ENCODE results near the gene OR11H12.
"Not testable (repeated sequence)": the region's sequence is repeated elsewhere in the genome, so short reads cannot be mapped to it uniquely, and the experiment has no call there.

OR11H12 gene

GRCh38 chr14:18600817-18601216 lies at the start of gene OR11H12:
OR11H12 (plus strand) TSS chr14:18601117; CDS start chr14:18601117, 0 bp downstream.
- DNase-seq = not testable (repeated sequence)

- DNase-seq = not testable (repeated sequence)
Measured at GRCh38 chr14:18582908-18583307, 18.0 kb upstream of the OR11H12 start.

GRCh38 chr14:18626610-18627213 lies 25.8 kb downstream of the OR11H12 start:
- DNase-seq = not testable (repeated sequence)

- not testable (repeated sequence) for DNase-seq
Measured at GRCh38 chr14:18636066-18636465, 35.1 kb downstream of the OR11H12 start.

- not testable (repeated sequence) for DNase-seq
Measured at GRCh38 chr14:18638032-18638431, 37.1 kb downstream of the OR11H12 start.

GRCh38 chr14:18638785-18639184 lies 37.9 kb downstream of the OR11H12 start:
- not testable (repeated sequence) for DNase-seq

- DNase-seq = not testable (repeated sequence)
Measured at GRCh38 chr14:18646075-18646730, 45.3 kb downstream of the OR11H12 start.
